ENCODE measurements around the gene C1orf87. TPM values are rescaled to one million over a fixed set of nuclear protein-coding genes. Genes with fewer than 3 reads are reported as not detected.
"Not testable (repeated sequence)": the region's sequence is repeated elsewhere in the genome, so short reads cannot be mapped to it uniquely, and the experiment has no call there.

Gene C1orf87
- total and polyA plus RNA-seq, 2 donors, result not detected

GRCh38 chr1:59972216-59972927, 101.2 kb downstream of the C1orf87 start:
- Histone ChIP-seq H3K4me3 (ENCODE audit: low read depth, low read length) (no peak overlapping the region), H3K4me1 (ENCODE audit: insufficient read depth) (no peaks in the 10 kb centered on the region), H3K36me3 (ENCODE audit: insufficient read depth) (no peaks in the 10 kb centered on the region), H3K27ac (ENCODE audit: low read depth) (no peak overlapping the region)
- WGBS, result 92% methylated on average over 20 of the region's 20 CpGs
- DNase-seq (ENCODE audit: extremely low spot score), result no peak

- Histone ChIP-seq H3K4me1 (ENCODE audit: insufficient read depth) (peaks cover 2% of the 10 kb centered on the region), H3K4me3 (ENCODE audit: low read depth, low read length) (no peak overlapping the region), H3K36me3 (ENCODE audit: insufficient read depth) (no peaks in the 10 kb centered on the region), H3K27ac (ENCODE audit: low read depth) (no peak overlapping the region)
- no peak for DNase-seq (ENCODE audit: extremely low spot score)
- WGBS, result 12% methylated on average over 19 of the region's 19 CpGs
Measured at GRCh38 chr1:59971464-59971911, 102.1 kb downstream of the C1orf87 start.

GRCh38 chr1:59969542-59970175, 103.9 kb downstream of the C1orf87 start:
- not testable (repeated sequence) for H3K27ac ChIP-seq (ENCODE audit: low read depth); DNase-seq (ENCODE audit: extremely low spot score); H3K4me1 ChIP-seq (ENCODE audit: insufficient read depth); H3K4me3 ChIP-seq (ENCODE audit: low read depth, low read length); H3K36me3 ChIP-seq (ENCODE audit: insufficient read depth)
- WGBS, result 96% methylated on average over 41 of the region's 42 CpGs

- 91% methylated on average over 17 of the region's 17 CpGs for WGBS
- H3K4me1 ChIP-seq (ENCODE audit: insufficient read depth); H3K27ac ChIP-seq (ENCODE audit: low read depth); DNase-seq (ENCODE audit: extremely low spot score); H3K36me3 ChIP-seq (ENCODE audit: insufficient read depth); H3K4me3 ChIP-seq (ENCODE audit: low read depth, low read length): not testable (repeated sequence)
Measured at GRCh38 chr1:59968746-59969145, 104.8 kb downstream of the C1orf87 start.

- 74% methylated on average over 3 of the region's 3 CpGs for WGBS
- no peak overlapping the region for H3K27ac ChIP-seq (ENCODE audit: low read depth)
Measured at GRCh38 chr1:59967780-59968179, 105.8 kb downstream of the C1orf87 start.

GRCh38 chr1:59967141-59967697, 106.4 kb downstream of the C1orf87 start:
- H3K4me3 ChIP-seq (ENCODE audit: low read depth, low read length), result no peak overlapping the region
- WGBS, result 19% methylated on average over 6 of the region's 6 CpGs
- H3K36me3 ChIP-seq (ENCODE audit: insufficient read depth), result no peaks in the 10 kb centered on the region
- peak; percentile 28 for DNase-seq (ENCODE audit: extremely low spot score)
- H3K27ac ChIP-seq (ENCODE audit: low read depth), result no peak overlapping the region
- H3K4me1 ChIP-seq (ENCODE audit: insufficient read depth), result peaks cover 2% of the 10 kb centered on the region

More at GRCh38 chr1:59967780-59968179, 105.8 kb downstream of the C1orf87 start:
- DNase-seq (ENCODE audit: extremely low spot score), result no peak
- Histone ChIP-seq H3K36me3 (ENCODE audit: insufficient read depth) (no peaks in the 10 kb centered on the region), H3K4me1 (ENCODE audit: insufficient read depth) (peaks cover 2% of the 10 kb centered on the region), H3K4me3 (ENCODE audit: low read depth, low read length) (no peak overlapping the region)

- H3K4me1 ChIP-seq (ENCODE audit: insufficient read depth), result no peaks in the 10 kb centered on the region
- H3K4me3 ChIP-seq (ENCODE audit: low read depth, low read length), result no peak overlapping the region
- no peak overlapping the region for H3K27ac ChIP-seq (ENCODE audit: low read depth)
- DNase-seq (ENCODE audit: extremely low spot score), result no peak
- H3K36me3 ChIP-seq (ENCODE audit: insufficient read depth), result no peaks in the 10 kb centered on the region
- WGBS, result 86% methylated on average over 2 of the region's 2 CpGs
Measured at GRCh38 chr1:59952065-59952464, 121.5 kb downstream of the C1orf87 start.

GRCh38 chr1:59949648-59950047, 123.9 kb downstream of the C1orf87 start:
- no peaks in the 10 kb centered on the region for H3K36me3 ChIP-seq (ENCODE audit: insufficient read depth)
- no peak for DNase-seq (ENCODE audit: extremely low spot score)
- H3K27ac ChIP-seq (ENCODE audit: low read depth), result no peak overlapping the region
- H3K4me1 ChIP-seq (ENCODE audit: insufficient read depth), result no peaks in the 10 kb centered on the region
- H3K4me3 ChIP-seq (ENCODE audit: low read depth, low read length), result no peak overlapping the region

GRCh38 chr1:59948990-59949389, 124.6 kb downstream of the C1orf87 start:
- no peak for DNase-seq (ENCODE audit: extremely low spot score)

GRCh38 chr1:59947047-59947938, 126.3 kb downstream of the C1orf87 start:
- no peak for DNase-seq (ENCODE audit: extremely low spot score)
- no peaks in the 10 kb centered on the region for H3K4me1 ChIP-seq (ENCODE audit: insufficient read depth)
- 3% methylated on average over 6 of the region's 6 CpGs for WGBS
- H3K4me3 ChIP-seq (ENCODE audit: low read depth, low read length), result no peak overlapping the region
- no peaks in the 10 kb centered on the region for H3K36me3 ChIP-seq (ENCODE audit: insufficient read depth)
- H3K27ac ChIP-seq (ENCODE audit: low read depth), result no peak overlapping the region

More at GRCh38 chr1:59948990-59949389, 124.6 kb downstream of the C1orf87 start:
- H3K4me1 ChIP-seq (ENCODE audit: insufficient read depth), result no peaks in the 10 kb centered on the region
- H3K27ac ChIP-seq (ENCODE audit: low read depth), result no peak overlapping the region
- no peaks in the 10 kb centered on the region for H3K36me3 ChIP-seq (ENCODE audit: insufficient read depth)
- no peak overlapping the region for H3K4me3 ChIP-seq (ENCODE audit: low read depth, low read length)
- 64% methylated on average over 1 of the region's 1 CpG for WGBS

GRCh38 chr1:59945790-59946189, 127.8 kb downstream of the C1orf87 start:
- no peak for DNase-seq (ENCODE audit: extremely low spot score)
- H3K36me3 ChIP-seq (ENCODE audit: insufficient read depth), result no peaks in the 10 kb centered on the region
- H3K4me3 ChIP-seq (ENCODE audit: low read depth, low read length), result no peak overlapping the region
- no peak overlapping the region for H3K27ac ChIP-seq (ENCODE audit: low read depth)
- WGBS, result 20% methylated on average over 1 of the region's 1 CpG
- H3K4me1 ChIP-seq (ENCODE audit: insufficient read depth), result no peaks in the 10 kb centered on the region

Data from urinary bladder (tissue), 4 donors.